WTC11 (cell line): ENCODE results near the gene SLC25A26. TPM values are rescaled to one million over a fixed set of nuclear protein-coding genes. Genes with fewer than 3 reads are reported as not detected.
A peak's percentile ranks its signal among the peaks of the same experiment; 100 is the strongest.

Experiments
- ATAC-seq: fragments of 200-7000 bp; cut with Tn5 transposase; 2 replicates; pipeline ENCODE4 v1.10.0; 2021; ENCODE audit warnings: mild to moderate bottlenecking, moderate library complexity
- CTCF ChIA-PET: fragments of 300-600 bp; sonication (Branson Sonifier 250); formaldehyde crosslinking; loops from one replicate; lab custom pipeline; 2021; ENCODE audit warnings: antibody characterized with exemption; lab: Charles Lee
- POLR2A ChIA-PET: fragments of 350-600 bp; sonication (Branson Sonifier 250); formaldehyde crosslinking; loops from one replicate; lab custom pipeline; 2021; ENCODE audit warnings: antibody characterized with exemption; lab: Charles Lee
- DNase-seq: peaks from one replicate; pipeline ENCODE4 v3.0.0; 2021; ENCODE audit warnings: low spot score
- H3K27ac Mint-ChIP-seq: 2 replicates; pipeline ENCODE4 v1.8.0; 2021; ENCODE audit warnings: mixed read lengths
- H3K27me3 Mint-ChIP-seq: 2 replicates; pipeline ENCODE4 v1.8.0; 2021; ENCODE audit warnings: low read depth, mild to moderate bottlenecking, moderate library complexity, mixed read lengths
- H3K36me3 Mint-ChIP-seq: 2 replicates; pipeline ENCODE4 v1.8.0; 2021; ENCODE audit warnings: mixed read lengths
- H3K4me1 Mint-ChIP-seq: 2 replicates; pipeline ENCODE4 v1.8.0; 2022; ENCODE audit warnings: mixed read lengths
- H3K4me3 Mint-ChIP-seq: 2 replicates; pipeline ENCODE4 v1.8.0; 2021; ENCODE audit warnings: mild to moderate bottlenecking, moderate library complexity, mixed read lengths
- H3K9me3 Mint-ChIP-seq: 2 replicates; pipeline ENCODE4 v1.8.0; 2021; ENCODE audit warnings: mixed read lengths
- ATF1 ChIP-seq: sonication (generic); formaldehyde crosslinking; IDR thresholded peaks from 2 replicates; pipeline ENCODE4 v1.8.1; 2023; ENCODE audit warnings: mild to moderate bottlenecking, moderate library complexity, missing genetic modification reagents
- ETV6 ChIP-seq: sonication (generic); formaldehyde crosslinking; IDR thresholded peaks from 2 replicates; pipeline ENCODE4 v1.8.1; 2022; ENCODE audit warnings: mild to moderate bottlenecking, missing genetic modification reagents
- FOXK1 ChIP-seq: sonication (generic); formaldehyde crosslinking; IDR thresholded peaks from 2 replicates; pipeline ENCODE4 v1.8.0; 2022; ENCODE audit warnings: mild to moderate bottlenecking, moderate library complexity, missing genetic modification reagents
- GABPB1 ChIP-seq: sonication (generic); formaldehyde crosslinking; IDR thresholded peaks from 2 replicates; pipeline ENCODE4 v1.8.1; 2023; ENCODE audit warnings: mild to moderate bottlenecking, missing genetic modification reagents
- GRHL2 ChIP-seq: fragments of 250-450 bp; sonication (Bioruptor Pico); IDR thresholded peaks from 2 replicates; pipeline ENCODE4 v1.8.0; 2022; ENCODE audit warnings: mild to moderate bottlenecking, moderate library complexity; ENCODE audit not compliant: insufficient replicate concordance, severe bottlenecking
- GTF2I ChIP-seq: fragments of 250-450 bp; sonication (Bioruptor Pico); conservative IDR thresholded peaks from 2 replicates; pipeline ENCODE4 v1.4.0; 2021; ENCODE audit warnings: mild to moderate bottlenecking
- JUN ChIP-seq: sonication (generic); formaldehyde crosslinking; IDR thresholded peaks from 2 replicates; pipeline ENCODE4 v1.8.0; 2023; ENCODE audit warnings: mild to moderate bottlenecking, missing genetic modification reagents
- NR1H2 ChIP-seq: sonication (generic); formaldehyde crosslinking; IDR thresholded peaks from 2 replicates; pipeline ENCODE4 v1.9.0; 2021; ENCODE audit warnings: mild to moderate bottlenecking, moderate library complexity, missing genetic modification reagents
- TCF7 ChIP-seq: sonication (generic); formaldehyde crosslinking; IDR thresholded peaks from 2 replicates; pipeline ENCODE4 v1.8.0; 2022; ENCODE audit warnings: mild to moderate bottlenecking, low read depth, missing genetic modification reagents, moderate library complexity
- TEAD4 ChIP-seq: sonication (generic); formaldehyde crosslinking; IDR thresholded peaks from 2 replicates; pipeline ENCODE4 v1.8.0; 2022; ENCODE audit warnings: mild to moderate bottlenecking, missing genetic modification reagents
- TP53 ChIP-seq: sonication (generic); formaldehyde crosslinking; IDR thresholded peaks from 2 replicates; pipeline ENCODE4 v1.8.1; 2023; ENCODE audit warnings: mild to moderate bottlenecking, missing genetic modification reagents
- ZNF232 ChIP-seq: sonication (generic); formaldehyde crosslinking; IDR thresholded peaks from 2 replicates; pipeline ENCODE4 v1.8.0; 2022; ENCODE audit warnings: mild to moderate bottlenecking, missing genetic modification reagents
- ZNF263 ChIP-seq: sonication (generic); formaldehyde crosslinking; IDR thresholded peaks from 2 replicates; pipeline ENCODE4 v1.8.1; 2022; ENCODE audit warnings: low read depth, mild to moderate bottlenecking, moderate library complexity, missing genetic modification reagents
- ZNF317 ChIP-seq: sonication (generic); formaldehyde crosslinking; IDR thresholded peaks from 2 replicates; pipeline ENCODE4 v1.8.1; 2023; ENCODE audit warnings: low read depth, mild to moderate bottlenecking, moderate library complexity, missing genetic modification reagents, borderline replicate concordance
- total RNA-seq: library from RNA; stranded (reverse); gene quantifications from 3 replicates; pipeline ENCODE4 v1.2.3, GENCODE V29; 2021
- TF ChIP-seq, protein P1 (sequence below): sonication (generic); formaldehyde crosslinking; IDR thresholded peaks from 2 replicates; pipeline ENCODE4 v1.8.1; 2022; ENCODE audit warnings: missing genetic modification reagents, borderline replicate concordance
- TF ChIP-seq, protein P2 (sequence below): sonication (generic); formaldehyde crosslinking; conservative IDR thresholded peaks from 2 replicates; pipeline ENCODE4 v1.8.1; 2022; ENCODE audit warnings: mild to moderate bottlenecking, missing genetic modification reagents
- TF ChIP-seq, protein P3 (sequence below): sonication (generic); formaldehyde crosslinking; IDR thresholded peaks from 2 replicates; pipeline ENCODE4 v1.8.1; 2022; ENCODE audit warnings: low read depth, missing genetic modification reagents, borderline replicate concordance
- TF ChIP-seq, protein P4 (sequence below): sonication (generic); formaldehyde crosslinking; IDR thresholded peaks from 2 replicates; pipeline ENCODE4 v1.8.0; 2022; ENCODE audit warnings: mild to moderate bottlenecking, missing genetic modification reagents
- TF ChIP-seq, protein P5 (sequence below): sonication (generic); formaldehyde crosslinking; IDR thresholded peaks from 2 replicates; pipeline ENCODE4 v1.8.1; 2023; ENCODE audit warnings: mild to moderate bottlenecking, moderate library complexity, missing genetic modification reagents
- TF ChIP-seq, protein P6 (sequence below): sonication (generic); formaldehyde crosslinking; IDR thresholded peaks from 2 replicates; pipeline ENCODE4 v1.8.1; 2023; ENCODE audit warnings: mild to moderate bottlenecking, missing genetic modification reagents

SLC25A26 gene
- total RNA-seq, 1 experiment from 2014 or later, result 29.1 TPM

DNA sequence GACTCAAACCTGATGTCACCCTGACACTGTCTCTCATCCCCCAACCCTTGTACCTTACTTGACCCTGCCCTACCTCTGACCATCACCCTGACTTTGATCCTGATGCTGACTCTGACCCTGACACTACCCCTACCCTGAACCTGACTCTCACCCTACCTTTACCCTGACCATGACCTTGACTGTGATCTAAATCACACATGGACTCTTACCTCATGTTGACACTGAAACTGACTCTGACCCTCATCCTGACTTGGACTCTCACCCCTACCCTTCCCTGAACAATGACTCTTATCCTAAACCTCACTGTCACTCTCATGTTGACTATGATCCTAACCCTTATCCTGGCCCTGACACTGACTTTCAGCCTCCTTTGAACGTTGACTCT lies 21.7 kb upstream of the SLC25A26 start (continued):
- TF ChIP-seq ZNF317 (CRISPR knock-in tag), result no peak
- TF ChIP-seq TEAD4, result no peak
- no peak for TF ChIP-seq ATF1 (CRISPR knock-in tag)

DNA sequence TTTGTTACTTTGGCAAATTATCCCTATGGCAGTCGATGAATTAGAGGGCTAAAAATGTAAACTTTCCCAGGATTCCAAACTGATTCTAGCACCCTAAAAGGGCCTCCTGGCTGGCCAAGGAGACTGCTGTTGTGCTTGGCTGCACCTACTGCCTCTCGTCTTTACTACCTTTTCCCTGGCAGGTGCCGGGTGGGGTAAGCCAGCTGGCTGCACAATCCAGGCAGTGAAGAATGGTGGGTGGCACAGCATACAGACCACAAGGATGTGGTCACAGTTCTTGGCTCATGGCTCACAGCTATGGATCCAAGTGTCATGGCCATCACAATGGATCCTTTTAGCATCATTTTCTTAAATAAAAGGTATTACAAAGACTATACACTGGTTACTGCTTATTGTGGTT lies 20.7 kb upstream of the SLC25A26 start:
- H3K4me1 Mint-ChIP-seq, result peaks cover 4% of the 10 kb centered on the region; the same call in 1 of the 2 replicates
- ATAC-seq (peak; percentile 43), DNase-seq (peak; percentile 25)
- no peaks in the 10 kb centered on the region for H3K36me3 Mint-ChIP-seq
- ChIA-PET CTCF (interaction anchor here (1.0 kb wide), 1 partner anchor 11 kb away, joined by 3 read pairs; no protein-coding TSS in a partner anchor), POLR2A (no interaction called here)
- TF ChIP-seq, protein P1, sequence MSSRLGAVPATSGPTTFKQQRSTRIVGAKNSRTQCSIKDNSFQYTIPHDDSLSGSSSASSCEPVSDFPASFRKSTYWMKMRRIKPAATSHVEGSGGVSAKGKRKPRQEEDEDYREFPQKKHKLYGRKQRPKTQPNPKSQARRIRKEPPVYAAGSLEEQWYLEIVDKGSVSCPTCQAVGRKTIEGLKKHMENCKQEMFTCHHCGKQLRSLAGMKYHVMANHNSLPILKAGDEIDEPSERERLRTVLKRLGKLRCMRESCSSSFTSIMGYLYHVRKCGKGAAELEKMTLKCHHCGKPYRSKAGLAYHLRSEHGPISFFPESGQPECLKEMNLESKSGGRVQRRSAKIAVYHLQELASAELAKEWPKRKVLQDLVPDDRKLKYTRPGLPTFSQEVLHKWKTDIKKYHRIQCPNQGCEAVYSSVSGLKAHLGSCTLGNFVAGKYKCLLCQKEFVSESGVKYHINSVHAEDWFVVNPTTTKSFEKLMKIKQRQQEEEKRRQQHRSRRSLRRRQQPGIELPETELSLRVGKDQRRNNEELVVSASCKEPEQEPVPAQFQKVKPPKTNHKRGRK (CRISPR knock-in tag), result no peak
- TF ChIP-seq, protein P2, sequence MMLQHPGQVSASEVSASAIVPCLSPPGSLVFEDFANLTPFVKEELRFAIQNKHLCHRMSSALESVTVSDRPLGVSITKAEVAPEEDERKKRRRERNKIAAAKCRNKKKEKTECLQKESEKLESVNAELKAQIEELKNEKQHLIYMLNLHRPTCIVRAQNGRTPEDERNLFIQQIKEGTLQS (CRISPR knock-in tag), result no peak
- H3K27ac Mint-ChIP-seq, result no peak overlapping the region
- H3K4me3 Mint-ChIP-seq, result no peak overlapping the region
- no peaks in the 10 kb centered on the region for H3K9me3 Mint-ChIP-seq
- H3K27me3 Mint-ChIP-seq, result no peaks in the 10 kb centered on the region; the same call in 1 of the 2 replicates

DNA sequence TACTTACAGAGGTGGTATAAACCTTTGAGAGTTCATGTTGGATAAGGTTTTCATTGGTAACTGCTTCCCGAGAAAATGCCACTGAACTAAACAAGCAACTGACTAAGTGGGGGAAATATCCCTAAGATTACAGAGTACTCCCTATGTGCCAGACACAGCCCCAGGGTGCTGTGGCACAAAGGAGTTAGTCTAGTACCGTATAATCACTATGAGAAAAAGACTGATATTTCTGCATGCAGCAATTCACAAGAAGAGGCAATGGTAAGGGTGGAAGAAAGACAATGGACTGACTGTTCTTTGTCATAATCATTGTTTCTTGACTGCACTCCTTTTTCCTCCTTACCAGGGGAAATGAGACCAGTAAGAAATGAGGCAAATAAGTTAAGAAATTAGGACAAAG lies 20.0 kb upstream of the SLC25A26 start:
- Mint-ChIP-seq H3K36me3 (no peaks in the 10 kb centered on the region), H3K9me3 (no peaks in the 10 kb centered on the region), H3K27ac (no peak overlapping the region), H3K27me3 (no peaks in the 10 kb centered on the region), H3K4me1 (no peaks in the 10 kb centered on the region), H3K4me3 (no peak overlapping the region)
- no peak for ATAC-seq
- DNase-seq, result no peak
- CTCF ChIA-PET, result interaction anchor here (1.0 kb wide), 1 partner anchor 10 kb away, joined by 3 read pairs; no protein-coding TSS in a partner anchor
- POLR2A ChIA-PET, result no interaction called here
- no peak for TF ChIP-seq GRHL2 (CRISPR knock-in tag)
- TF ChIP-seq, protein P3, sequence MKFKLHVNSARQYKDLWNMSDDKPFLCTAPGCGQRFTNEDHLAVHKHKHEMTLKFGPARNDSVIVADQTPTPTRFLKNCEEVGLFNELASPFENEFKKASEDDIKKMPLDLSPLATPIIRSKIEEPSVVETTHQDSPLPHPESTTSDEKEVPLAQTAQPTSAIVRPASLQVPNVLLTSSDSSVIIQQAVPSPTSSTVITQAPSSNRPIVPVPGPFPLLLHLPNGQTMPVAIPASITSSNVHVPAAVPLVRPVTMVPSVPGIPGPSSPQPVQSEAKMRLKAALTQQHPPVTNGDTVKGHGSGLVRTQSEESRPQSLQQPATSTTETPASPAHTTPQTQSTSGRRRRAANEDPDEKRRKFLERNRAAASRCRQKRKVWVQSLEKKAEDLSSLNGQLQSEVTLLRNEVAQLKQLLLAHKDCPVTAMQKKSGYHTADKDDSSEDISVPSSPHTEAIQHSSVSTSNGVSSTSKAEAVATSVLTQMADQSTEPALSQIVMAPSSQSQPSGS, result no peak
- TF ChIP-seq ETV6, result no peak
- TF ChIP-seq, protein P4, sequence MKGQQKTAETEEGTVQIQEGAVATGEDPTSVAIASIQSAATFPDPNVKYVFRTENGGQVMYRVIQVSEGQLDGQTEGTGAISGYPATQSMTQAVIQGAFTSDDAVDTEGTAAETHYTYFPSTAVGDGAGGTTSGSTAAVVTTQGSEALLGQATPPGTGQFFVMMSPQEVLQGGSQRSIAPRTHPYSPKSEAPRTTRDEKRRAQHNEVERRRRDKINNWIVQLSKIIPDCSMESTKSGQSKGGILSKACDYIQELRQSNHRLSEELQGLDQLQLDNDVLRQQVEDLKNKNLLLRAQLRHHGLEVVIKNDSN (CRISPR knock-in tag), result no peak
- TF ChIP-seq GABPB1 (CRISPR knock-in tag), result no peak
- no peak for TF ChIP-seq FOXK1 (CRISPR knock-in tag)
- no peak for TF ChIP-seq ZNF263
- TF ChIP-seq, protein P5, sequence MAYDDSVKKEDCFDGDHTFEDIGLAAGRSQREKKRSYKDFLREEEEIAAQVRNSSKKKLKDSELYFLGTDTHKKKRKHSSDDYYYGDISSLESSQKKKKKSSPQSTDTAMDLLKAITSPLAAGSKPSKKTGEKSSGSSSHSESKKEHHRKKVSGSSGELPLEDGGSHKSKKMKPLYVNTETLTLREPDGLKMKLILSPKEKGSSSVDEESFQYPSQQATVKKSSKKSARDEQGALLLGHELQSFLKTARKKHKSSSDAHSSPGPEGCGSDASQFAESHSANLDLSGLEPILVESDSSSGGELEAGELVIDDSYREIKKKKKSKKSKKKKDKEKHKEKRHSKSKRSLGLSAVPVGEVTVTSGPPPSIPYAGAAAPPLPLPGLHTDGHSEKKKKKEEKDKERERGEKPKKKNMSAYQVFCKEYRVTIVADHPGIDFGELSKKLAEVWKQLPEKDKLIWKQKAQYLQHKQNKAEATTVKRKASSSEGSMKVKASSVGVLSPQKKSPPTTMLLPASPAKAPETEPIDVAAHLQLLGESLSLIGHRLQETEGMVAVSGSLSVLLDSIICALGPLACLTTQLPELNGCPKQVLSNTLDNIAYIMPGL (CRISPR knock-in tag), result no peak
- no peak for TF ChIP-seq GTF2I (CRISPR knock-in tag)
- TF ChIP-seq, protein P6, sequence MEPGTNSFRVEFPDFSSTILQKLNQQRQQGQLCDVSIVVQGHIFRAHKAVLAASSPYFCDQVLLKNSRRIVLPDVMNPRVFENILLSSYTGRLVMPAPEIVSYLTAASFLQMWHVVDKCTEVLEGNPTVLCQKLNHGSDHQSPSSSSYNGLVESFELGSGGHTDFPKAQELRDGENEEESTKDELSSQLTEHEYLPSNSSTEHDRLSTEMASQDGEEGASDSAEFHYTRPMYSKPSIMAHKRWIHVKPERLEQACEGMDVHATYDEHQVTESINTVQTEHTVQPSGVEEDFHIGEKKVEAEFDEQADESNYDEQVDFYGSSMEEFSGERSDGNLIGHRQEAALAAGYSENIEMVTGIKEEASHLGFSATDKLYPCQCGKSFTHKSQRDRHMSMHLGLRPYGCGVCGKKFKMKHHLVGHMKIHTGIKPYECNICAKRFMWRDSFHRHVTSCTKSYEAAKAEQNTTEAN (CRISPR knock-in tag), result no peak
- no peak for TF ChIP-seq TP53 (CRISPR knock-in tag)
- no peak for TF ChIP-seq TCF7 (CRISPR knock-in tag)
- no peak for TF ChIP-seq JUN (CRISPR knock-in tag)
- TF ChIP-seq, protein P2 (CRISPR knock-in tag), result no peak
- TF ChIP-seq NR1H2 (CRISPR knock-in tag), result no peak
- no peak for TF ChIP-seq TEAD4
- TF ChIP-seq ZNF232, result no peak
